Right lobe of liver (tissue), 4 donors: Measurements from ENCODE around the gene LRSAM1.

Experiments
- POLR2A ChIP-seq: fragments of 450-650 bp; IDR thresholded peaks from one replicate; pipeline ENCODE4 v1.6.1; 2017; ENCODE audit warnings: antibody characterized with exemption, mild to moderate bottlenecking
- TF ChIP-seq, protein P1 (sequence below), 4 donors: fragments of 200-600 bp in 3 of 4; fragments of 450-650 bp in 1 of 4; IDR thresholded peaks; one replicate each; pipeline versions ENCODE4 v1.5.1 to v1.8.0; 2016 to 2022; ENCODE audit warnings: antibody characterized with exemption in 4 of 4, mild to moderate bottlenecking in 2 of 4
- donor health status: DM: no; HTN: no; CAD: no.
- donor health status: DM: no; HTN: no; CAD: no.
- donor health status: DM: no; HTN: yes; CAD: no.

DNA sequence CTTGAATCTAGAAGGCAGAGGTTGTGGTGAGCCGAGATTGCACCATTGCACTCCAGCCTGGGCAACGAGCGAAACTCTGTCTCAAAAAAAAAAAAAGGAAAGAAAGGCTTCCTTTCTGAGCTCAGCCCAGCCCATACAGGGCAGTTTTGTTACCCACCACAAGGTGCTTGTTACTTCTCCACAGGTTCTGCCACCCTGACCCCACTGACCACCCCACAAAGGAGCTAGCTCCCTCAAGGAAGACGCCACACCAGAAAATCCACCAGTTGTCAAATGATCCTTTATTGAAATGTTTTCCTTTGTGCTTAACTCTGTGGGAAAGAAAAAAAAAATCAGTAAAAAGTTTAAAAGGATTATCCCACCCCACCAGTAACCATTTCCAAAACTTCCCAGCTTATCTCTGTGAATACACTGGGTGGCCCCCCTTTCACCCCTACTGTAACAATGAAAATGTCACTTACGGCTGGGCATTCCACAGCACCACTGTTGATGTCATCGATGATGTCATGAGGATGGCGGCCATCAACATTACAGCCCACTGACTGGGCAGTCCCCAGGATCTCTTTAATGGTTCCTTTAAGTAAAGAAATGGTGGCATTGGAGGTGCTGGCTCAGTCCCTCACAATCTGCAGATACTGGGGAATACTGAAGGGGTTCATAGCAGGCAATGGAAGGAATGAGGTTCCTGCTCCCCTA is 3.7 kb upstream of the LRSAM1 start:
- TF ChIP-seq, protein P1, sequence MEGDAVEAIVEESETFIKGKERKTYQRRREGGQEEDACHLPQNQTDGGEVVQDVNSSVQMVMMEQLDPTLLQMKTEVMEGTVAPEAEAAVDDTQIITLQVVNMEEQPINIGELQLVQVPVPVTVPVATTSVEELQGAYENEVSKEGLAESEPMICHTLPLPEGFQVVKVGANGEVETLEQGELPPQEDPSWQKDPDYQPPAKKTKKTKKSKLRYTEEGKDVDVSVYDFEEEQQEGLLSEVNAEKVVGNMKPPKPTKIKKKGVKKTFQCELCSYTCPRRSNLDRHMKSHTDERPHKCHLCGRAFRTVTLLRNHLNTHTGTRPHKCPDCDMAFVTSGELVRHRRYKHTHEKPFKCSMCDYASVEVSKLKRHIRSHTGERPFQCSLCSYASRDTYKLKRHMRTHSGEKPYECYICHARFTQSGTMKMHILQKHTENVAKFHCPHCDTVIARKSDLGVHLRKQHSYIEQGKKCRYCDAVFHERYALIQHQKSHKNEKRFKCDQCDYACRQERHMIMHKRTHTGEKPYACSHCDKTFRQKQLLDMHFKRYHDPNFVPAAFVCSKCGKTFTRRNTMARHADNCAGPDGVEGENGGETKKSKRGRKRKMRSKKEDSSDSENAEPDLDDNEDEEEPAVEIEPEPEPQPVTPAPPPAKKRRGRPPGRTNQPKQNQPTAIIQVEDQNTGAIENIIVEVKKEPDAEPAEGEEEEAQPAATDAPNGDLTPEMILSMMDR (IDR thresholded peaks at IDR 0.05) = no peak
- no peak for TF ChIP-seq POLR2A
